ENCODE data around the gene ADAMTS3.

The ADAMTS3 gene

DNA sequence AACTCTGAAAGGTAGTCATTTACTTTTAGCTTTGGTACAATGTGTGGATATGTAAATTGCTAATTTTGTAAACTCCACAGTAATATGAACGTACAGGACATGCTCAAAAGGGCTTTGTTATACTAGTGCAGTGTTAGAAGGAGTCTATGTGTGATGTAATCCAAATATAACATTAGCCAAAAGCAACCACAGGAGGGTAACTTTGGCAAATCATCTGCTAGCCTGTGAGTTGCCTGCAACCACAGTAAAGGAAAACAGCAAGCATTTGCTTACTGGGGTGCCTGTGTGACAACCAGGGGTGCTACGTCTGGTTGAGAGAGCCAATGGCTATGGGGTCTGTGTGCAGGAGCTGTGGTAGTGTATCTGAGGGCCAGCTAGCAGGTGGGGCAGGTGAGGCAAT lies 245.8 kb downstream of the ADAMTS3 start:
- H3K4me3 ChIP-seq (ENCODE audit: low read depth, low read length): no peak overlapping the region
- TF ChIP-seq, protein P1, sequence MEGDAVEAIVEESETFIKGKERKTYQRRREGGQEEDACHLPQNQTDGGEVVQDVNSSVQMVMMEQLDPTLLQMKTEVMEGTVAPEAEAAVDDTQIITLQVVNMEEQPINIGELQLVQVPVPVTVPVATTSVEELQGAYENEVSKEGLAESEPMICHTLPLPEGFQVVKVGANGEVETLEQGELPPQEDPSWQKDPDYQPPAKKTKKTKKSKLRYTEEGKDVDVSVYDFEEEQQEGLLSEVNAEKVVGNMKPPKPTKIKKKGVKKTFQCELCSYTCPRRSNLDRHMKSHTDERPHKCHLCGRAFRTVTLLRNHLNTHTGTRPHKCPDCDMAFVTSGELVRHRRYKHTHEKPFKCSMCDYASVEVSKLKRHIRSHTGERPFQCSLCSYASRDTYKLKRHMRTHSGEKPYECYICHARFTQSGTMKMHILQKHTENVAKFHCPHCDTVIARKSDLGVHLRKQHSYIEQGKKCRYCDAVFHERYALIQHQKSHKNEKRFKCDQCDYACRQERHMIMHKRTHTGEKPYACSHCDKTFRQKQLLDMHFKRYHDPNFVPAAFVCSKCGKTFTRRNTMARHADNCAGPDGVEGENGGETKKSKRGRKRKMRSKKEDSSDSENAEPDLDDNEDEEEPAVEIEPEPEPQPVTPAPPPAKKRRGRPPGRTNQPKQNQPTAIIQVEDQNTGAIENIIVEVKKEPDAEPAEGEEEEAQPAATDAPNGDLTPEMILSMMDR (IDR thresholded peaks at IDR 0.05; ENCODE audit: borderline replicate concordance, insufficient read depth, low read depth, low read length): no peak

GRCh38 chr4:72320223-72320948 lies 248.6 kb downstream of the ADAMTS3 start:
- TF ChIP-seq, protein P1 (IDR thresholded peaks at IDR 0.05; ENCODE audit: borderline replicate concordance, insufficient read depth, low read depth, low read length): no peak
- H3K4me3 ChIP-seq (ENCODE audit: low read depth, low read length): no peak overlapping the region

DNA sequence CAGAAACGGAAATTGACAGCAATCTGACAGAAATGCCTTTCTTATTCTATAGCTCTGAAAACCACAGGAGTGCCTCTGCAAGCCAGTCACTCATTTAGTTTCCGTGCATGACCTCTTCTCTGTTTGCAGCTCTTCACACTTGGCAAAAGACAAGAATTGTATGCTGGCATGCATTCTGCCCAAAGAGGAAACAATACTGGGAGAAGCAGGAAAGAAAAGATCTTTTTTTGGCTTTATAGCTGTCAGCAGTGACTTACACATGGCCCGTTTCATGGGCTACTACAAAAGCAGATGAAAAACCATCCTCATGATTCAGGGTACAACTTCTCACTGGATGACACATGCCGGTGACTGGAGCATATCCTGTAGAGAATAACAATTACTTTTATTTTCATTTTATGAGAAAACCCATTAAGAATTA lies 249.4 kb downstream of the ADAMTS3 start:
- no peak overlapping the region for H3K4me3 ChIP-seq (ENCODE audit: low read depth, low read length)
- TF ChIP-seq, protein P1 (IDR thresholded peaks at IDR 0.05; ENCODE audit: borderline replicate concordance, insufficient read depth, low read depth, low read length): no peak

- TF ChIP-seq, protein P1 (IDR thresholded peaks at IDR 0.05; ENCODE audit: borderline replicate concordance, insufficient read depth, low read depth, low read length): no peak
- H3K4me3 ChIP-seq (ENCODE audit: low read depth, low read length): no peak overlapping the region
These were observed 250.4 kb downstream of the ADAMTS3 start for GRCh38 chr4:72318421-72319170.

DNA sequence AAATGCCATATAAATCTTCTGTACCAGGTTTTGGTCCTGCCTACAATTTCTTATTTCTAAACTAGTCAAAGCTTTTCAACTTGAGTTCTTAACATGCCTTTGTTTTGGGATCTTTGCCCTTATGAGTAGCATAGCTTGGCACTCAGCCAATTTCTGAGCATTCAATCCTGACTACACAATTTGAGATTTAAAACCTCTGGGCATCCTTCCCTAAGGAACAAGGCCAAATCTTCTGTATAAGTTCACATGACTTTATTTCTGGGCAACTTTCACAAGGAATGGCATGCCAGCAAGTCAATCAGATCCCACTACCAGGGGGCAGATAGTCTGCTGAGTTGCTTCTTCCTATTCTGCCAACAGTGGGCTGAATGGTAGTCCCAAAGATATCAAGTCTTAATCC lies 254.2 kb downstream of the ADAMTS3 start:
- TF ChIP-seq, protein P1 (IDR thresholded peaks at IDR 0.05; ENCODE audit: borderline replicate concordance, insufficient read depth, low read depth, low read length): no peak

DNA sequence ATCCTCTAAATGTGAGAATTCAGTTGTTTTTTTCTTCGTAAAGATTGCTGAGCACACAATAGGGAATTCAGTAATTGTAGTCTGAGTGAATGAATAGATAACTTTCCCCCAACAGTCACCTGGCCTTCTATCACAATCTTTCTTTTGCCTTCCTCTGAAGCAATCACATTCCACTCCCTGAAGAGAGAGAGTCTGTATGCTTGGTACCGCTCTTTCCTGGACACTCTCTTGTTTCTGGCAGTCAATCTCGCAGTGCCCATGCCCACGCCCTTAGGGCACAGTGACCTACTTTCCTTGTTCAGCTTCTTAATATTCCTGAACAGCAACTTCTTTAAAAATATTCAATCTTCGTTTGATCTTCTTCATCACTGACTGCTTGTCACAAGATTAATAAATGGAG lies 255.9 kb downstream of the ADAMTS3 start:
- TF ChIP-seq, protein P1 (IDR thresholded peaks at IDR 0.05; ENCODE audit: borderline replicate concordance, insufficient read depth, low read depth, low read length): no peak
- no peak overlapping the region for H3K4me3 ChIP-seq (ENCODE audit: low read depth, low read length)

More for the DNA sequence above, 254.2 kb downstream of the ADAMTS3 start:
- H3K4me3 ChIP-seq (ENCODE audit: low read depth, low read length): no peak overlapping the region
